Measurements from ENCODE around the gene CDH1.
A peak's percentile ranks its signal among the peaks of the same experiment; 100 is the strongest.

Gene CDH1

GRCh38 chr16:68760671-68761275, 23.7 kb downstream of the CDH1 start:
- DNase-seq (ENCODE audit: low read depth, low spot score), result no peak

GRCh38 chr16:68762996-68763756, 26.1 kb downstream of the CDH1 start:
- no peak for DNase-seq (ENCODE audit: low read depth, low spot score)

GRCh38 chr16:68764862-68765261, 27.8 kb downstream of the CDH1 start:
- no peak for DNase-seq (ENCODE audit: low read depth, low spot score)

GRCh38 chr16:68767581-68767980, 30.5 kb downstream of the CDH1 start:
- DNase-seq (ENCODE audit: low read depth, low spot score), result no peak

- no peak for DNase-seq (ENCODE audit: low read depth, low spot score)
Measured at GRCh38 chr16:68768175-68768574, 31.1 kb downstream of the CDH1 start.

- DNase-seq (ENCODE audit: low read depth, low spot score), result no peak
Measured at GRCh38 chr16:68768771-68769170, 31.7 kb downstream of the CDH1 start.

- DNase-seq (ENCODE audit: low read depth, low spot score), result no peak
Measured at GRCh38 chr16:68770671-68771070, 33.6 kb downstream of the CDH1 start.

- DNase-seq (ENCODE audit: low read depth, low spot score), result no peak
Measured at GRCh38 chr16:68772030-68772681, 35.1 kb downstream of the CDH1 start.

- DNase-seq (ENCODE audit: low read depth, low spot score), result no peak
Measured at GRCh38 chr16:68772871-68773270, 35.8 kb downstream of the CDH1 start.

- no peak for DNase-seq (ENCODE audit: low read depth, low spot score)
Measured at GRCh38 chr16:68774982-68775634, 38.0 kb downstream of the CDH1 start.

- no peak for DNase-seq (ENCODE audit: low read depth, low spot score)
Measured at GRCh38 chr16:68776821-68777485, 39.9 kb downstream of the CDH1 start.

- peak; percentile 84 for DNase-seq (ENCODE audit: low read depth, low spot score)
Measured at GRCh38 chr16:68778551-68779231, 41.6 kb downstream of the CDH1 start.

GRCh38 chr16:68779891-68780290, 42.8 kb downstream of the CDH1 start:
- no peak for DNase-seq (ENCODE audit: low read depth, low spot score)

GRCh38 chr16:68781784-68782183, 44.7 kb downstream of the CDH1 start:
- DNase-seq (ENCODE audit: low read depth, low spot score), result no peak

GRCh38 chr16:68782198-68783174, 45.4 kb downstream of the CDH1 start:
- no peak for DNase-seq (ENCODE audit: low read depth, low spot score)

GRCh38 chr16:68784226-68784625, 47.1 kb downstream of the CDH1 start:
- no peak for DNase-seq (ENCODE audit: low read depth, low spot score)

- DNase-seq (ENCODE audit: low read depth, low spot score), result no peak
Measured at GRCh38 chr16:68784721-68785120, 47.6 kb downstream of the CDH1 start.

GRCh38 chr16:68785715-68786114, 48.6 kb downstream of the CDH1 start:
- no peak for DNase-seq (ENCODE audit: low read depth, low spot score)

GRCh38 chr16:68786685-68787418, 49.8 kb downstream of the CDH1 start:
- no peak for DNase-seq (ENCODE audit: low read depth, low spot score)
